HG02610 (cell line): ENCODE results near the gene IGF1.
A peak's percentile ranks its signal among the peaks of the same experiment; 100 is the strongest.

ENCODE experiments used
- ATAC-seq: cut with Tn5 transposase; IDR thresholded peaks from one replicate; pipeline ENCODE4 v1.9.1; 2021; ENCODE audit warnings: mild to moderate bottlenecking, moderate library complexity; ENCODE audit not compliant: unreplicated experiment

Gene IGF1

DNA sequence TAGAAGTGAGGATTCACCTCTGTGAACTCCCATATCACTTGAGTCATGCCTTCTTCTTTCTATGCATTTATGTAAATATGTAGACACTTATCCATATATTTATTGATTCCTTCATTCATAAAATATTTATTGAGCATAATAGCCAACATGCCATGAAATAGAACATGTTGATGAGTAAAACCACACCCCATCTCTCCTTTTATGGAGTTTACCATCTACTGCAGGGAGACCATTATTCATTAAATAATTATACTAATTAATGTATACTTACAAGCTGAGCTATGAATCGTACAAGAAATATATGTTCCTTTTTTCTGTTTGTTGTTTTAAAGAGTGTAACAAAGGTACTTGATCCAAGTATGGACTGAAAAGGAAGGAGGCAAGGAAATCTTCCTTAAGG is 17.4 kb upstream of the IGF1 start:
- ATAC-seq = no peak

GRCh38 chr12:102496591-102496990 is 16.2 kb upstream of the IGF1 start:
- no peak for ATAC-seq

GRCh38 chr12:102487226-102487625 is 6.9 kb upstream of the IGF1 start:
- ATAC-seq = no peak

GRCh38 chr12:102486153-102486552 is 5.8 kb upstream of the IGF1 start:
- no peak for ATAC-seq

DNA sequence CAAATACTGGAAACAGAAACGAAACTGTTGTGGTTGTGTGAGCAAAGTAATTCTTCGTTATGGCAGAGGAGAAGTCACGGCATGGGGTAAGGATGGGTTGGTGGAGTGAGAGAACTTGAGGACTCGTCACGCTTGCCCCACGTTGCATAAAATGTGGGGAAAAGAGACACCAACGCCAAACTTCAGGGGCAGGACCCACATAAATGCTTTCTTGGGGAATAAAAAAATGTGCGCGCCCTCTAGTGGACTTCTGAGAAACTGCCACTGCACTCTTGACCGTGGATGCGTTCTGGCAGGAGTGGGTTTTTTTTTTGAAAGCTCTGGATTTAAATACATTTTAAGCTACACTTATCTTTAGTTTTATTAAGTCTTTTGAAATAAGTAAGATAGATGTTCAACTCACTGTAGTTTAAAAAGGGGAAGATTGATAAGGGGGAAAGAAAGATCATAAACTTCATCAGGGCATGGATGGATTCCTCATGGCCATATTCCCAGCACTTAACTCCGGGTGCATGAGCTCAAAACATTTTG is 4.1 kb upstream of the IGF1 start:
- peak; percentile 60 for ATAC-seq

GRCh38 chr12:102484017-102484416 is 3.7 kb upstream of the IGF1 start:
- ATAC-seq = no peak

DNA sequence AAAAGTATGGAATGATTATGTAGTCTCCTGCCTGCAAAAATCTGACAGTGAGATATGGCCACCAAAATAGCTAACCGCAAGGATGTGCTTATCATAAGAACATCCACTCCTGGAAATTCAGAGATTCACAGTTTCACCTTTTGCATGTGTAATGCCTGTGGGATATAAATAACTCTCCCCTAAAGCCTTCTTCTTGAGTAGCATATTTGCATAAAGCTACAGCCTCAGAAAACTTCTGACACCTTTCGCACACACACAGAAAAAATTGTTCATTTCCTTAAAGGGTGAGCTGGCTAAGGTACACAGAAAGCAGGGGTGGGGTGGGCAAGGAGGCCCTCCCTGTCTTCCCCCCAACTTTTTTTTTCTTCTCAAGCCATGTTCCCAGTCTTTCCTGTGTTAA is 3.1 kb upstream of the IGF1 start:
- peak; percentile 58 for ATAC-seq

- no peak for ATAC-seq
These were observed 1.5 kb upstream of the IGF1 start for GRCh38 chr12:102481705-102482425.

DNA sequence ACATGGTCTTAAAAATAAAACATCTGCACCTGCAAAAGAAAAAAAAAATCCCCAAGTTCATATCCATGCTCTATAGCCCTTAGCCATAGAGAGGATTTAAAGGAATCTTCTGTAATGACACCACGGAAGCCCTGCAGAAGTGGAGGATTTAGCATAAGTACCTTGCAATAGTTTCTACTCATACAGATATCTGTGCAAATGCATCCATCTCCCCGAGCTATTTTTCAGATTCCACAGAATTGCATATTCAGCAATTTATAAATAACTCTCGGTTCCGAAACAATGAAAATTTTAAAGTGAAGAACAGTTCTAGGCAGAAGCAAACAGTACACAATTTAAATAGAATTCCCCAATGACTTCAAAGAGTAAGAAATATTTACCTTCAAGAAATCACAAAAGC is 424 bp downstream of the IGF1 start:
- ATAC-seq = no peak

DNA sequence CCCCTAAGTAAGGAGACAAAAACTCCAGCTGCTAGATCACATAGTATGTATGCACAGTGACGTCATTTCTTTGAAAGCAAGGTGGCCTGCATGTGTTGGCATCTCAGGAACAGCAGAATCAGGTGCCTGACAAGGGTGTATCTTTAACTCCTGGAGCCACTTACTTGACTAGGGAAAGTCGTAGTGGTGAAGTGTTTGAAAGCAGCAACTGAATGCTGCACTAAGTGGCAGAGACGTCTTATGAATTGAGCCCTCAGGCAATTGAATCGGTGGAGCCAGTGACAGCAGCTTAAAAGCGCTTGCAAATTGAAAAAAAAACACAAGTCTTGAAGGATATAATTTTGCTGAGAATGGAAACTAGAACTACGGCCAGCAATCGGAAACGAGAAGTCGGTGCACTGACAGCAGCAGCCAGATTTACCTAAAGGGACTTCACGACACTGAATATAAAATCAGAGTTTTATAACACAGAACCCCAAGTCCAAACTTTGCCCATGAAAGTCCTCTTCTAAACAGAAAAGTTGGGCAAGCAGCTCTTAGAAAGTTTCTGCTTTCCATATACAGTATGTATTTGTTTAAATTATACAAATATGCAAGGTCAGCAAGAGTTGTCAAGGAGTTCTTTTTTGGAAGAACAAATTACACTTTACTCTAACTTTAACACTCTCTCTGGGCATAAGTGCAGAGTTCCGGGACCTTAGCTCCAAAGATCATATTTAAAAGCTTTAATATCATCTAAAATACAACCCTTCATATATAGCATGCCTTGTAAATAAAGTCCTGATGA is 1.1 kb downstream of the IGF1 start:
- peak; percentile 22 for ATAC-seq

DNA sequence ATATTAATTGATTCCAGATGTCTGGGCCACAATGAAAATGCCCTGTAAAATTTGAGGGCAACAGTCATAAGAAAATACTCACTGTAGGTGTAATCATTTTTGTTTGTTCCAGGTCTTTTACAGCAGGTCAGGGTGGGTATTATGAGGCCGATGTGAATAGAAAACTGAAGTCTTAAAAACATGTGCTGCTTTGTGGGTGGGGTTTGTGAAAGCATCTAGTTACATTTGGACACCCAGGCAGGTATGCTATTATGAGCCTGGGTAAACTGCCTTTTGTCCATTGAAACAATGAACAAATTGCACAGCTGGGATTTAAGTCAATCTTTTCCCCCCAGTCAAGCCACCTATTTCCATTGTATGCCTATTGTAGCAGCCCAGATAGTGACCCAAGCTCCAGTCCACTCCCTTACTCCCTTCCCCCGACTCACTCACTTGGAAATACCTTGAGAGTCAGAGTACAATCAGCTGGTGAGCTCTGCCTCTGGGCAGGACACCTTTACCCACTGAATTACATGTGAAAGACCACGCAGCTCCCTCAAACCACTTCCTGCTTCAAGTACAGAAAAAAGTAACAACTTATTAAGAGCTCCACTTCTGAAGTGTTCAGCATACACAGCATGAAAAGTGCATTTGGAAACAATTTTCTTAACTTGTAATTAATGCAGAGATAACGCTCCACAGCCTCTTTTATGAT is 1.8 kb downstream of the IGF1 start:
- ATAC-seq = peak; percentile 56

- ATAC-seq = no peak
These were observed 5.0 kb downstream of the IGF1 start for GRCh38 chr12:102475355-102475754.

DNA sequence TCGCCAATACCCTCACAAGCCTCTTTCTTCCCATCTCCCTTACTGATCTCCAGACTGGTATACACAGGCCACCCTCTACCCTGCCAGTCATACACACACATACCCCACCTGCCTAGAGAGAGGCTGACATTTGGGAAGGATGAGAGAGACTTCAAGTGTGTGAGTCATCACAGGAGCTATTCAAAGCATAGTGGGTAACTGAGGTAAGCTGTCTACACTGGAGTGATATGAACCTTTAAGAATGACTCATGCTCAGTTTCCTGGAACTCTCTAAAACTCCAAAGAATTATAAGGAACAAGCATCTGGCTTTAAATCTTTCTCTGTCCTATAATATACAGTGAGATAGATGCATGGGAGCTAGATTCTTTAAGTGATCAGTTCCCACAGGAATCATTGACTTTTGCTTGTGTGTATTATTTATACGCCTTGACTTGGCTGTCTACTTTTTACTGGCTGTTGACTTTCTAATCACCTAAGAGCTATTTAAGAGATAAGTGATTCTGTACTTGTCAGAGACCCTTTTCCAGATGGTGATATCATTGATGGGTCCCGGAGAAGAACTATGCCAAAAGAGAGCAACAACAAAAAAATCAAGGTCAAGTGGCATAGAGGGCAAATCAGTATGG is 5.8 kb downstream of the IGF1 start:
- ATAC-seq = peak; percentile 49

- no peak for ATAC-seq
These were observed 7.9 kb downstream of the IGF1 start for GRCh38 chr12:102472496-102472895.

DNA sequence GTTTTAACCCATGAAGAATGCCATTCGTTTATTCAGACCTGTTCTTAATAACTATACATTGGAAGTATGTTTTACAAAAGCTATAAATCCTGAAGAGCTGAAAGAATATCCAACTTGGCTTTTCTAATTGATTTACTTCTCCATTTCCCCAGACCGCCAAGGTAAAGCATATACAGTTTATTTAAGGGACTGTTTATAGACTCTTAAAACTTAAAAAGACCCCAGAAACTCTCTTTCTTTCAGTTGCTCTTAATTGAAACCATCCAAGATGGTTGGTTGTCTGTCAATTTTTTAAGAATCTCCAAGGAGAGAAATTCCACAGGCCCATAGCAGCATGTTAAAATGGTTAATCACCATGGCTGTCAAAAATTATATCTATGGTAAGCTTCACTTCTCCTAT is 8.8 kb downstream of the IGF1 start:
- ATAC-seq = no peak

DNA sequence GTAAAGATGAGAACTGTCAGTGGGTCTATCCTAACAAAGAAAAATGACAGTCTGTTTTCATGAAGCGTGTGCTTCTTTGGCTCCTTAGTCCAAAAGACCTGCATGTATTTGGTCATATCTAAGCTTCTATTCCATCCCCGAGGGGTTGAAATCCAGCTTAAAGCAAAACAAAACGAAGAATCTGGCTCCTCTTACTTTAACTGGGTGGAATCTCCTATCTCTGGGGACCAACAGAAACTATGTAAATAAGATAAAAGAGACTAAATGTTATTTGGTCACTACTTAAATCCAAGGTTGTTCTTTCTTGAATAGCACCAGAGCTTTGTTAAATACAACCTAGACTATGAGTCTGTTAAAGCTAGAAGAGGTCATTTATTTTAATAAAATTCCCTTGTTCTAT is 9.4 kb downstream of the IGF1 start:
- ATAC-seq = no peak

DNA sequence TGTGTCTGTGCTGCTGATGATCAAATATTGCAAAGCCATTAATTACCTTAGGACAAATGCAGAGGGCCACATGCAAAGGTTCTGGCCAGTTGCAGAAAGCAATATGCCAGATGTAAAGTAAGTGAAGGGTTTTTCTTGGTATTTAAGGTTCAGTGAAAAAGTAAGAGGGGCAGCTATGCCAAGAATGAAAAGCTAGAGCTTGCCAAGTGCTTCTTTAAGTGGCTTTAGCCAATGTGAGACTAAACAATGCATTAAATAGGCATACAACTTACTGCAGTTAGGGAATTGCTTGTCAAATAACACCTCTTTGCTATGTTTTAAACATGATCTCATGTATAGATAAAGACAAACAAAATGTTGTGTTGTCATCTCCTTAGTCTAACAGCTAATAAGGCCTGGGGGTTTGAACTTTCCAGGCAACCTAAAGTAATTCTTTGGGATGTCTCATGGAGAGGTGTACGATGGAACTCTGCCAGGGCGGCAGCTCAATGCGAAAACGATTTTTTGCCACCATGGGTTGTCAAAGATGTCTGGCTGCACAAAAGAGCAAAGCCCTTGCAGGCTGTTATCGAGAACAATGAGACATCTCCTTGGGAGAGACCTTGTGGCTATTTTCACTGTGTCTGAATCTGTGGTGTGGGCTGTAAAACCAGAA is 12.0 kb downstream of the IGF1 start:
- ATAC-seq = no peak

GRCh38 chr12:102465762-102466560 is 14.4 kb downstream of the IGF1 start:
- no peak for ATAC-seq

- no peak for ATAC-seq
These were observed 16.6 kb downstream of the IGF1 start for GRCh38 chr12:102463659-102464249.
